Upper lobe of left lung (tissue), 4 donors: Measurements from ENCODE around the gene TREH.

ENCODE experiments used
- CTCF ChIP-seq, 6 experiments: fragments of 450-650 bp in 4 of 6; fragments of 200-600 bp in 2 of 6; sonication (generic) in 2 of 6; IDR thresholded peaks; one replicate each; pipeline ENCODE4 v1.5.1; 2016 to 2019; ENCODE audit warnings: antibody characterized with exemption in 6 of 6
- EP300 ChIP-seq, 4 donors: sonication (generic); formaldehyde crosslinking; IDR thresholded peaks; one replicate each; pipeline ENCODE4 v1.5.1; 2017; ENCODE audit warnings: antibody characterized with exemption in 4 of 4, control low read depth in 2 of 4

- no peak for TF ChIP-seq EP300 (IDR thresholded peaks at IDR 0.05)
- no peak for TF ChIP-seq CTCF (IDR thresholded peaks at IDR 0.05)
Observed at GRCh38 chr11:118650366-118650765, 29.1 kb downstream of the TREH start.
